RWPE2 (cell line): ENCODE measurements around the gene SLC16A10.

Experiments used
- ATAC-seq: fragments of 200-7000 bp; cut with Tn5 transposase; 3 replicates; pipeline ENCODE4 v1.9.1; 2021; ENCODE audit warnings: low read depth
- DNase-seq: peaks from one replicate; pipeline ENCODE4 v3.0.0-alpha.2; 2020; ENCODE audit warnings: low spot score
- H3K27ac ChIP-seq: fragments of 450-650 bp; 2 replicates; pipeline ENCODE4 v1.5.1; 2017; ENCODE audit warnings: mild to moderate bottlenecking; ENCODE audit not compliant: poor library complexity, severe bottlenecking
- H3K27me3 ChIP-seq: fragments of 250-450 bp; sonication (Bioruptor Pico); 2 replicates; pipeline ENCODE4 v1.5.1; 2021; ENCODE audit warnings: mild to moderate bottlenecking, moderate library complexity; ENCODE audit not compliant: insufficient read depth, poor library complexity, severe bottlenecking
- H3K36me3 ChIP-seq: fragments of 250-450 bp; sonication (Bioruptor Pico); 2 replicates; pipeline ENCODE4 v1.5.1; 2020; ENCODE audit warnings: low read depth, mild to moderate bottlenecking, moderate library complexity
- H3K4me1 ChIP-seq: fragments of 250-450 bp; sonication (Bioruptor Pico); 2 replicates; pipeline ENCODE4 v1.5.1; 2021; ENCODE audit warnings: mild to moderate bottlenecking, moderate library complexity; ENCODE audit not compliant: insufficient read depth, poor library complexity, severe bottlenecking
- H3K4me3 ChIP-seq: fragments of 250-450 bp; sonication (Bioruptor Pico); 2 replicates; pipeline ENCODE4 v1.5.1; 2021; ENCODE audit warnings: mild to moderate bottlenecking, moderate library complexity; ENCODE audit not compliant: severe bottlenecking
- H3K9me3 ChIP-seq: fragments of 250-450 bp; sonication (Bioruptor Pico); 2 replicates; pipeline ENCODE4 v1.5.1; 2021; ENCODE audit warnings: mild to moderate bottlenecking, moderate library complexity; ENCODE audit not compliant: severe bottlenecking
- CTCF ChIP-seq: fragments of 450-650 bp; IDR thresholded peaks from one replicate; pipeline ENCODE4 v1.5.1; 2017; ENCODE audit warnings: mild to moderate bottlenecking, moderate library complexity; ENCODE audit not compliant: poor library complexity, severe bottlenecking

The SLC16A10 gene

GRCh38 chr6:111150577-111150976, 63.3 kb downstream of the SLC16A10 start:
- no peak overlapping the region for H3K27ac ChIP-seq
- no peaks in the 10 kb centered on the region for H3K9me3 ChIP-seq
- no peaks in the 10 kb centered on the region for H3K27me3 ChIP-seq
- H3K4me1 ChIP-seq, result peaks cover 2% of the 10 kb centered on the region
- TF ChIP-seq CTCF, result no peak
- DNase-seq, result no peak
- no peaks in the 10 kb centered on the region for H3K36me3 ChIP-seq
- no peak overlapping the region for H3K4me3 ChIP-seq
- ATAC-seq, result peak; percentile 84

DNA sequence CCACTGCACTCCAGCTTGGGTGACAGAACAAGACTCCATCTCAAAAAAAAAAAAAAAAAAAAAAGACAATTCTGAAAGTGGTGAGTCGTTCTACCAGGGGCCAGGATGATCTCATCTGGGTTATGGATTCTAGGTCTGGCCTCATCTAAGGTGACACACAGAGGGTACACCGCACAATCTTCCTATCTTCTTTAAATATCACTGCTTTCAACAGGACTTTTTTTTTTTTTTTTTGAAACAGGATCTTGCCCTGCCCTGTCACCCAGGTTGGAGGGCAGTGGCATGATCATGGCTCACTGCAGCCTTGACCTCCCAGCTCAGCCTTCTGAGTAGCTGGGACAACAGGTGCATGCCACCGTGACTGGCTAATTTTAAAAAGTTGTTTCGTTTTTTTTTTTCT, 67.7 kb downstream of the SLC16A10 start:
- Histone ChIP-seq H3K9me3 (no peaks in the 10 kb centered on the region), H3K27ac (no peak overlapping the region), H3K36me3 (no peaks in the 10 kb centered on the region), H3K4me3 (no peak overlapping the region), H3K4me1 (peaks cover 2% of the 10 kb centered on the region), H3K27me3 (no peaks in the 10 kb centered on the region)
- DNase-seq, result no peak
- ATAC-seq, result no peak
- no peak for TF ChIP-seq CTCF

GRCh38 chr6:111157412-111157811, 70.1 kb downstream of the SLC16A10 start:
- H3K27ac ChIP-seq, result no peak overlapping the region
- DNase-seq, result no peak
- TF ChIP-seq CTCF, result no peak
- no peaks in the 10 kb centered on the region for H3K4me1 ChIP-seq
- no peaks in the 10 kb centered on the region for H3K9me3 ChIP-seq
- no peaks in the 10 kb centered on the region for H3K36me3 ChIP-seq
- no peaks in the 10 kb centered on the region for H3K27me3 ChIP-seq
- ATAC-seq, result no peak
- no peak overlapping the region for H3K4me3 ChIP-seq

- H3K4me3 ChIP-seq, result no peak overlapping the region
- DNase-seq (no peak), ATAC-seq (no peak)
- no peak for TF ChIP-seq CTCF
- no peaks in the 10 kb centered on the region for H3K9me3 ChIP-seq
- H3K27ac ChIP-seq, result no peak overlapping the region
- no peaks in the 10 kb centered on the region for H3K36me3 ChIP-seq
- H3K27me3 ChIP-seq, result no peaks in the 10 kb centered on the region
- H3K4me1 ChIP-seq, result no peaks in the 10 kb centered on the region
These were observed 72.3 kb downstream of the SLC16A10 start for GRCh38 chr6:111159633-111160032.

GRCh38 chr6:111161650-111162049, 74.3 kb downstream of the SLC16A10 start:
- ATAC-seq (no peak), DNase-seq (no peak)
- Histone ChIP-seq H3K27ac (no peak overlapping the region), H3K27me3 (no peaks in the 10 kb centered on the region), H3K36me3 (no peaks in the 10 kb centered on the region), H3K9me3 (no peaks in the 10 kb centered on the region), H3K4me3 (no peak overlapping the region), H3K4me1 (no peaks in the 10 kb centered on the region)
- no peak for TF ChIP-seq CTCF
